HG02970 (cell line): ENCODE measurements around the gene SLC35B3.
"Not testable (repeated sequence)": the region's sequence is repeated elsewhere in the genome, so short reads cannot be mapped to it uniquely, and the experiment has no call there.

Experiments
- ATAC-seq: cut with Tn5 transposase; IDR thresholded peaks from one replicate; pipeline ENCODE4 v1.9.1; 2021; ENCODE audit warnings: mild to moderate bottlenecking, moderate library complexity, moderate number of reproducible peaks; ENCODE audit not compliant: unreplicated experiment, low FRiP score

SLC35B3 gene

GRCh38 chr6:8415913-8416312, 19.4 kb downstream of the SLC35B3 start:
- ATAC-seq: no peak

- ATAC-seq: no peak
These were observed 20.1 kb downstream of the SLC35B3 start for GRCh38 chr6:8415280-8415679.

- ATAC-seq: no peak
These were observed 20.5 kb downstream of the SLC35B3 start for GRCh38 chr6:8414844-8415243.

GRCh38 chr6:8405946-8406345, 29.4 kb downstream of the SLC35B3 start:
- ATAC-seq: not testable (repeated sequence)

GRCh38 chr6:8402546-8402945, 32.8 kb downstream of the SLC35B3 start:
- no peak for ATAC-seq

- no peak for ATAC-seq
These were observed 34.7 kb downstream of the SLC35B3 start for GRCh38 chr6:8400663-8401062.

- no peak for ATAC-seq
These were observed 42.8 kb downstream of the SLC35B3 start for GRCh38 chr6:8392569-8392968.

- no peak for ATAC-seq
These were observed 43.4 kb downstream of the SLC35B3 start for GRCh38 chr6:8391934-8392333.

- ATAC-seq: no peak
These were observed 46.1 kb downstream of the SLC35B3 start for GRCh38 chr6:8389036-8389818.

GRCh38 chr6:8387942-8388437, 47.4 kb downstream of the SLC35B3 start:
- no peak for ATAC-seq

GRCh38 chr6:8383584-8383983, 51.8 kb downstream of the SLC35B3 start:
- no peak for ATAC-seq

- ATAC-seq: no peak
These were observed 52.9 kb downstream of the SLC35B3 start for GRCh38 chr6:8382434-8382833.

- no peak for ATAC-seq
These were observed 59.4 kb downstream of the SLC35B3 start for GRCh38 chr6:8375916-8376315.
